Fibroblast of lung (primary cell): ENCODE data around the gene PNPLA7.

Experiments
- EZH2 ChIP-seq: IDR thresholded peaks from 2 replicates; pipeline ENCODE4 v1.5.1; 2012; ENCODE audit warnings: low read length, control low read depth, mild to moderate bottlenecking; ENCODE audit errors: missing control alignments
- TF ChIP-seq, protein P1 (sequence below), 2 donors: IDR thresholded peaks in 1 of 2; conservative IDR thresholded peaks in 1 of 2; 1 replicate in 1 of 2; 2 replicates in 1 of 2; pipeline ENCODE4 v1.5.1; 2011 to 2012; ENCODE audit warnings: low read length in 2 of 2, control low read depth in 1 of 2, inconsistent platforms in 1 of 2, low read depth in 1 of 2, mild to moderate bottlenecking in 1 of 2

GRCh38 chr9:137542486-137542885 is 7.7 kb downstream of the PNPLA7 start:
- TF ChIP-seq, protein P1, sequence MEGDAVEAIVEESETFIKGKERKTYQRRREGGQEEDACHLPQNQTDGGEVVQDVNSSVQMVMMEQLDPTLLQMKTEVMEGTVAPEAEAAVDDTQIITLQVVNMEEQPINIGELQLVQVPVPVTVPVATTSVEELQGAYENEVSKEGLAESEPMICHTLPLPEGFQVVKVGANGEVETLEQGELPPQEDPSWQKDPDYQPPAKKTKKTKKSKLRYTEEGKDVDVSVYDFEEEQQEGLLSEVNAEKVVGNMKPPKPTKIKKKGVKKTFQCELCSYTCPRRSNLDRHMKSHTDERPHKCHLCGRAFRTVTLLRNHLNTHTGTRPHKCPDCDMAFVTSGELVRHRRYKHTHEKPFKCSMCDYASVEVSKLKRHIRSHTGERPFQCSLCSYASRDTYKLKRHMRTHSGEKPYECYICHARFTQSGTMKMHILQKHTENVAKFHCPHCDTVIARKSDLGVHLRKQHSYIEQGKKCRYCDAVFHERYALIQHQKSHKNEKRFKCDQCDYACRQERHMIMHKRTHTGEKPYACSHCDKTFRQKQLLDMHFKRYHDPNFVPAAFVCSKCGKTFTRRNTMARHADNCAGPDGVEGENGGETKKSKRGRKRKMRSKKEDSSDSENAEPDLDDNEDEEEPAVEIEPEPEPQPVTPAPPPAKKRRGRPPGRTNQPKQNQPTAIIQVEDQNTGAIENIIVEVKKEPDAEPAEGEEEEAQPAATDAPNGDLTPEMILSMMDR (conservative IDR thresholded peaks at IDR 0.05 in 1 of 2, IDR thresholded peaks at IDR 0.05 in 1 of 2; ENCODE audit: low read depth in 1 of 2, low read length in 2 of 2): no peak
- TF ChIP-seq EZH2: no peak
